Measurements from ENCODE around the gene ATP10B.

The ATP10B gene

GRCh38 chr5:160516696-160517530 is 335.1 kb downstream of the ATP10B start:
- no peak for DNase-seq (ENCODE audit: low spot score)
- in situ Hi-C loops (cut with MboI; ENCODE audit: low pct_unique_long_range_greater_than_20kb, low sequenced_read_pairs, unreplicated experiment), result no loop called here
- no peak for TF ChIP-seq CTCF (IDR thresholded peaks at IDR 0.05; ENCODE audit: extremely low read depth, insufficient read depth, missing control alignments)

- in situ Hi-C loops (cut with MboI; ENCODE audit: low pct_unique_long_range_greater_than_20kb, low sequenced_read_pairs, unreplicated experiment), result no loop called here
- no peak for TF ChIP-seq CTCF (IDR thresholded peaks at IDR 0.05; ENCODE audit: extremely low read depth, insufficient read depth, missing control alignments)
These were observed 337.1 kb downstream of the ATP10B start for GRCh38 chr5:160514866-160515265.

GRCh38 chr5:160514191-160514590 is 337.8 kb downstream of the ATP10B start:
- no peak for DNase-seq (ENCODE audit: low spot score)
- TF ChIP-seq CTCF (IDR thresholded peaks at IDR 0.05; ENCODE audit: extremely low read depth, insufficient read depth, missing control alignments), result no peak
- in situ Hi-C loops (cut with MboI; ENCODE audit: low pct_unique_long_range_greater_than_20kb, low sequenced_read_pairs, unreplicated experiment), result no loop called here

More at GRCh38 chr5:160514866-160515265, 337.1 kb downstream of the ATP10B start:
- DNase-seq (ENCODE audit: low spot score), result no peak

GRCh38 chr5:160513485-160513884 is 338.5 kb downstream of the ATP10B start:
- DNase-seq (ENCODE audit: low spot score), result no peak
- in situ Hi-C loops (cut with MboI; ENCODE audit: low pct_unique_long_range_greater_than_20kb, low sequenced_read_pairs, unreplicated experiment), result no loop called here
- TF ChIP-seq CTCF (IDR thresholded peaks at IDR 0.05; ENCODE audit: extremely low read depth, insufficient read depth, missing control alignments), result no peak
